H1 (cell line): ENCODE measurements around the gene EPB41L4A. TPM values are rescaled to one million over a fixed set of nuclear protein-coding genes. Genes with fewer than 3 reads are reported as not detected.

ENCODE experiments used
- CTCF ChIA-PET: fragments of 300-600 bp; sonication (Branson Sonifier 250); formaldehyde crosslinking; loops from one replicate; lab custom pipeline; 2021; ENCODE audit not compliant: partially characterized antibody; lab: Charles Lee
- POLR2A ChIA-PET: fragments of 300-600 bp; sonication (Branson Sonifier 250); formaldehyde crosslinking; loops from one replicate; lab custom pipeline; 2021; ENCODE audit warnings: inconsistent platforms; ENCODE audit not compliant: partially characterized antibody; lab: Charles Lee
- DNase-seq, 2 experiments: peaks; one replicate each; pipeline versions ENCODE4 v3.0.0 to v3.0.0-alpha.2; 2010 to 2022; ENCODE audit warnings: low spot score in 2 of 2, low read depth in 1 of 2, mixed read lengths in 1 of 2
- FAIRE-seq: peaks from 2 replicates; lab custom pipeline; 2011; peaks lifted over from hg19 to GRCh38; lab: Jason Lieb, UNC
- H2AFZ ChIP-seq: 2 replicates; pipeline ENCODE4 v1.8.1; 2012; ENCODE audit warnings: low read length, inconsistent platforms
- H2AK5ac ChIP-seq: 2 replicates; pipeline ENCODE4 v1.6.1; 2013; ENCODE audit warnings: low read depth, low read length
- H2BK120ac ChIP-seq: replicated peaks from 2 replicates; pipeline ENCODE3; 2013; ENCODE audit warnings: low read depth, low read length, inconsistent platforms
- H2BK12ac ChIP-seq: 2 replicates; pipeline ENCODE4 v1.6.1; 2013; ENCODE audit warnings: low read depth, low read length
- H2BK15ac ChIP-seq: 2 replicates; pipeline ENCODE4 v1.6.1; 2013; ENCODE audit warnings: low read length
- H2BK20ac ChIP-seq: 2 replicates; pipeline ENCODE4 v1.6.1; 2013; ENCODE audit warnings: low read length
- H2BK5ac ChIP-seq: 2 replicates; pipeline ENCODE4 v1.6.1; 2013; ENCODE audit warnings: low read depth, low read length
- H3K14ac ChIP-seq: 2 replicates; pipeline ENCODE4 v1.6.1; 2013; ENCODE audit warnings: inconsistent platforms; ENCODE audit not compliant: insufficient read length
- H3K18ac ChIP-seq: 2 replicates; pipeline ENCODE4 v1.6.1; 2013; ENCODE audit warnings: low read length; ENCODE audit errors: extremely low read depth
- H3K23ac ChIP-seq: 2 replicates; pipeline ENCODE4 v1.6.1; 2013; ENCODE audit warnings: inconsistent platforms; ENCODE audit not compliant: insufficient read length
- H3K23me2 ChIP-seq: 2 replicates; pipeline ENCODE4 v1.6.1; 2013; ENCODE audit warnings: low read depth, low read length
- H3K27ac ChIP-seq: 2 replicates; pipeline ENCODE4 v1.6.1; 2011; ENCODE audit warnings: low read depth, low read length, inconsistent platforms
- H3K27me3 ChIP-seq, 4 experiments: replicated peaks in 1 of 4; 1 replicate in 1 of 4; 2 replicates in 3 of 4; pipeline versions ENCODE4 v1.6.1 to v1.8.1; 2011 to 2013; ENCODE audit warnings: low read length in 3 of 4, mild to moderate bottlenecking in 3 of 4, inconsistent platforms in 2 of 4, mixed read lengths in 2 of 4, moderate library complexity in 1 of 4; ENCODE audit not compliant: control insufficient read depth in 3 of 4, insufficient read depth in 3 of 4; ENCODE audit errors: extremely low read depth in 1 of 4
- H3K36me3 ChIP-seq, 4 experiments: 2 replicates each; pipeline versions ENCODE4 v1.6.1 to v1.8.1; 2011 to 2013; ENCODE audit warnings: mild to moderate bottlenecking in 4 of 4, low read length in 3 of 4, moderate library complexity in 2 of 4, control low read depth in 1 of 4, inconsistent platforms in 1 of 4; ENCODE audit not compliant: insufficient read depth in 4 of 4, control insufficient read depth in 2 of 4
- H3K4ac ChIP-seq: replicated peaks from 2 replicates; pipeline ENCODE3; 2013; ENCODE audit warnings: low read length, low read depth, mixed read lengths, inconsistent platforms; ENCODE audit not compliant: insufficient read length
- H3K4me1 ChIP-seq, 4 experiments: replicated peaks in 1 of 4; 1 replicate in 1 of 4; 2 replicates in 3 of 4; pipeline versions ENCODE4 v1.6.1 to v1.8.1; 2011 to 2013; ENCODE audit warnings: low read length in 3 of 4, inconsistent platforms in 2 of 4, mixed read lengths in 1 of 4; ENCODE audit not compliant: insufficient read depth in 4 of 4, control insufficient read depth in 3 of 4
- H3K4me2 ChIP-seq, 2 experiments: 2 replicates each; pipeline versions ENCODE4 v1.6.1 to v1.8.1; 2011 to 2013; ENCODE audit warnings: low read depth in 2 of 2, low read length in 2 of 2, control low read depth in 1 of 2, inconsistent platforms in 1 of 2, mild to moderate bottlenecking in 1 of 2; ENCODE audit not compliant: insufficient read depth in 1 of 2
- H3K4me3 ChIP-seq, 4 experiments: fragments of 200-600, 300-600 bp in 1 of 4; sonication (generic), shearing (Covaris generic), sonication (Bioruptor Twin) in 1 of 4; 2 replicates each; pipeline versions ENCODE4 v1.5.1 to v1.8.1; 2011 to 2016; ENCODE audit warnings: low read length in 4 of 4, low read depth in 3 of 4, control low read depth in 2 of 4, inconsistent platforms in 2 of 4, mild to moderate bottlenecking in 2 of 4, mixed read lengths in 1 of 4, moderate library complexity in 1 of 4; ENCODE audit not compliant: insufficient read depth in 2 of 4; ENCODE audit errors: extremely low read depth in 1 of 4
- H3K56ac ChIP-seq: replicated peaks from 2 replicates; pipeline ENCODE3; 2013; ENCODE audit warnings: low read depth, mild to moderate bottlenecking, mixed read lengths, low read length, inconsistent platforms; ENCODE audit not compliant: insufficient read length
- H3K79me1 ChIP-seq: 2 replicates; pipeline ENCODE4 v1.6.1; 2013; ENCODE audit warnings: low read depth, low read length, control low read depth
- H3K79me2 ChIP-seq, 2 experiments: 2 replicates each; pipeline versions ENCODE4 v1.6.1 to v1.8.1; 2012 to 2013; ENCODE audit warnings: low read length in 2 of 2, mild to moderate bottlenecking in 2 of 2, inconsistent platforms in 1 of 2; ENCODE audit not compliant: insufficient read depth in 2 of 2, control insufficient read depth in 1 of 2
- H3K9ac ChIP-seq, 4 experiments: replicated peaks in 1 of 4; 1 replicate in 1 of 4; 2 replicates in 3 of 4; pipeline versions ENCODE4 v1.6.1 to v1.8.1; 2011 to 2013; ENCODE audit warnings: low read depth in 3 of 4, low read length in 3 of 4, control low read depth in 2 of 4, mild to moderate bottlenecking in 2 of 4, moderate library complexity in 2 of 4, inconsistent platforms in 1 of 4; ENCODE audit errors: extremely low read depth in 1 of 4
- H3K9me3 ChIP-seq, 2 experiments: 2 replicates each; pipeline versions ENCODE4 v1.6.1 to v1.8.1; 2012 to 2013; ENCODE audit warnings: mild to moderate bottlenecking in 2 of 2, moderate library complexity in 2 of 2, control low read depth in 1 of 2, inconsistent platforms in 1 of 2, low read depth in 1 of 2, low read length in 1 of 2, mixed read lengths in 1 of 2; ENCODE audit not compliant: insufficient read depth in 2 of 2
- H4K20me1 ChIP-seq, 2 experiments: replicated peaks in 1 of 2; 2 replicates each; pipeline versions ENCODE3 to v1.8.1; 2011 to 2013; ENCODE audit warnings: inconsistent platforms in 2 of 2, low read length in 2 of 2, mild to moderate bottlenecking in 1 of 2; ENCODE audit not compliant: insufficient read depth in 2 of 2, control insufficient read depth in 1 of 2
- H4K5ac ChIP-seq: 2 replicates; pipeline ENCODE4 v1.6.1; 2013; ENCODE audit warnings: low read length, low read depth, mixed read lengths, inconsistent platforms; ENCODE audit not compliant: insufficient read length
- H4K8ac ChIP-seq: 2 replicates; pipeline ENCODE4 v1.8.0; 2013; ENCODE audit warnings: mild to moderate bottlenecking, moderate library complexity, low read length, inconsistent platforms; ENCODE audit not compliant: insufficient read depth; ENCODE audit errors: extremely low read depth
- H4K91ac ChIP-seq: replicated peaks from 2 replicates; pipeline ENCODE3; 2013; ENCODE audit warnings: low read length, mixed read lengths, inconsistent platforms; ENCODE audit not compliant: insufficient read length
- POU5F1 ChIP-seq: IDR thresholded peaks from 2 replicates; pipeline ENCODE4 v1.6.1; 2011; ENCODE audit warnings: low read depth, mild to moderate bottlenecking, low read length, moderate library complexity
- WGBS, 2 experiments: shearing (Covaris generic) in 1 of 2; methylation state at CpG; one replicate each; pipeline versions ENCODE4 v1.1.6 to v1.1.7; 2013 to 2015; ENCODE audit warnings: low lambda C conversion rate in 2 of 2, mixed read lengths in 2 of 2, inconsistent platforms in 1 of 2, low coverage in 1 of 2, missing lambda C conversion rate in 1 of 2; ENCODE audit not compliant: insufficient replicate concordance in 2 of 2, insufficient coverage in 1 of 2, insufficient read length in 1 of 2; ENCODE audit errors: extremely low coverage in 1 of 2, missing lambda C conversion rate in 1 of 2; 5-methylcytosine and 5-hydroxymethylcytosine counted together
- polyA plus RNA-seq, 7 experiments: library from polyadenylated mRNA; depleted of rRNA in 3 of 7; stranded (reverse) in 5 of 7; unstranded in 2 of 7; fragments of >200 nt in 5 of 7; fragments of 200-250 nt in 2 of 7; gene quantifications; 1 replicate in 5 of 7; 2 replicates in 1 of 7; 4 replicates in 1 of 7; pipeline versions ENCODE4 v1.2.1 to v1.2.3, GENCODE V29; 2011 to 2013; ENCODE audit warnings: missing spikeins in 2 of 7, mixed read lengths in 2 of 7
- total RNA-seq: library from RNA; stranded (reverse); fragmentation: NEBNext Ultra II Directional; extraction: Animal tissue kit (Norgen Biotek cat#: 25700); gene quantifications from 2 replicates; pipeline ENCODE4 v1.2.1, GENCODE V29; 2021

EPB41L4A gene
- total and polyA plus RNA-seq, 2 of the 8 experiments (the other 6 are each of a cell fraction or from before 2014, with no cell fraction given), result 1.6 to 4.6 TPM

DNA sequence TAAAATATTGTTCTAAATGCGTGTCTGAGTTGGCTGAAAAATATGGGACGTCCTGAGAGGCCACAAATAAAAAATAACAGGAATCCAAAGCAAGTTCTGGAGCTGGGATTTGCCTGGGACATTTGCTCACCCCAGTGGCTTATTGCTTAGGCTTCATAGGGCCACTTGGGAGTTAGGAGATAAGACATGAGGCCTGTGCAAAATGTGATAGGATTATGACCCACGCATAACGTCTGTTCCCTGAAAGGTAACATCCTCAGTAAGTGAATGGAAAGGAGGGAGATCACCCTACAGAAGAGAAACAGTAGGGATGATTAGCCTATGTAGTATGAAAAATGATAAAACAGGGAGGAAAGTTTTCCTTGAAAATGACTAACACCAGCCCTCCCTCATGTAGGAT, 269.4 kb downstream of the EPB41L4A start:
- Histone ChIP-seq H2AK5ac (no peak overlapping the region), H3K23me2 (no peaks in the 10 kb centered on the region), H3K27me3 (no peaks in the 10 kb centered on the region), H2BK120ac (no peak overlapping the region), H3K14ac (no peak overlapping the region), H3K9me3 (no peaks in the 10 kb centered on the region), H3K27ac (no peak overlapping the region), H2BK20ac (no peak overlapping the region), H4K91ac (no peak overlapping the region), H2BK15ac (no peak overlapping the region), H3K79me1 (no peaks in the 10 kb centered on the region), H4K5ac (no peak overlapping the region), H3K4me2 (no peak overlapping the region), H3K23ac (no peak overlapping the region), H3K56ac (no peak overlapping the region), H3K4me3 (no peak overlapping the region), H3K36me3 (no peaks in the 10 kb centered on the region), H3K18ac (no peak overlapping the region), H3K9ac (no peak overlapping the region), H4K8ac (no peak overlapping the region), H3K4ac (no peak overlapping the region), H4K20me1 (no peaks in the 10 kb centered on the region), H2BK5ac (no peak overlapping the region), H2BK12ac (no peak overlapping the region), H3K4me1 (no peaks in the 10 kb centered on the region), H2AFZ (no peak overlapping the region), H3K79me2 (no peaks in the 10 kb centered on the region)
- no peak for FAIRE-seq
- no peak for DNase-seq
- TF ChIP-seq POU5F1, result no peak
- WGBS, 2 experiments, result 87% methylated on average over 4 of the region's 4 CpGs; no CpG with 5 or more reads in 1 of the 2 experiments
- POLR2A ChIA-PET, result interaction anchor here (1.3 to 4.3 kb wide), 3 partner anchors 12 to 392 kb away, joined by 4 to 21 read pairs (median 5); no protein-coding TSS in a partner anchor
- CTCF ChIA-PET, result interaction anchor here (0.7 to 1.7 kb wide), 2 partner anchors 463 to 678 kb away, joined by 3 read pairs; no protein-coding TSS in a partner anchor
